Hippocampal formation (tissue), 2 donors: Measurements from ENCODE around the gene ZNF670.
"Not testable (repeated sequence)": the region's sequence is repeated elsewhere in the genome, so short reads cannot be mapped to it uniquely, and the experiment has no call there.

Experiments used
- DNase-seq, 2 donors: peaks; one replicate each; lab custom pipeline; 2025; lab: John Stamatoyannopoulos, UW

ZNF670 gene

DNA sequence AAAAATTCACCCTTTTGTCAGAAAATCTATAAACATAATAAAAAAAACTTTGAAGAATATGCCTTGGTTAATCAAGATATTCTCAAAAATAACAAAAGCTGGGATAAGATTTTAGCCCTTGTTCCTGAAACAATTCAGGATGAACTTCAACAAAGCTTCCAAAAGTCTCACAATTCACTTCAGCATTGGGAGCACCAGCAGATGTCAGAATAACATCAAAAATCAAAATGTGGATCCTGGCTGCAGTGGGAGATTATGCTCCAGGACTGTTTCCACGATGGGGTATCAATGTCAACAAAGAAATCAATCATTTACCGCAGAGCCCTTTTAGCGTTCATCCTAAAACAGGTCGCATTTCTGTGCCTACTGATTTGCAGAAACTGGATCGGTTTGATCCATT is 35.2 kb downstream of the ZNF670 start:
- peak in 1 of 2 donors; percentile 0 for DNase-seq

DNA sequence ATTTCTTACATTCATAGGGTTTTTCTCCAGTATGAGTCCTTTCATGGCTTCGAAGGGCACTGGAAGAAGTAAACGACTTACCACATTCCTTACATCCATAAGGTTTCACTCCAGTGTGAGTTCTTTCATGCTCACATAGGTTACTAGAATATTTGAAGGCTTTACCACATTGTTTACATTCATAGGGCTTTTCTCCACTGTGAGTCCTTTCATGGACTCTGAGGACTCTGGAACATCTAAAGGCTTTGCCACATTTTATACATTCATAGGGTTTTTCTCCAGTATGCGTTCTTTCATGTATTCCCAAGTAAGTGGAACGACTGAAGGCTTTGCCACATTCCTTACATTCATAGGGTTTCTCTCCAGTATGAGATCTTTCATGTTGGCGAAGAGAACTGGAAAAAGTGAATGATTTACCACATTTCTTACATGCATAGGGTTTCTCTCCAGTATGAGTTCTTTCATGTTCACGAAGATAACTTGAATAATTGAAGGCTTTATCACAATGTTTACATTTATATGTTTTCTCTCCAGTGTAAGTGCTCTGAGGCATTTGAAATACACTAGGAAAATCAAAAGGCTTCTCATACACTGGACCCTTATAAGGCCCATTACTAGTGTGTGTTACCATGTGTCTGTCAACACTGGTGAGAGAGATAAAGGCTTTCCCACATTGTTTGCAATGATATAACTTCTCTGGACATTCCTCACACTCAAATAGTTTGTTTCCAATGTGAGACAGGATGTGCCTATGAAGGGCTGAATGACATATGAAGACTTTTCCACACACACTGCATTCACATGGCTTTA is 40.9 kb downstream of the ZNF670 start:
- DNase-seq: no peak

DNA sequence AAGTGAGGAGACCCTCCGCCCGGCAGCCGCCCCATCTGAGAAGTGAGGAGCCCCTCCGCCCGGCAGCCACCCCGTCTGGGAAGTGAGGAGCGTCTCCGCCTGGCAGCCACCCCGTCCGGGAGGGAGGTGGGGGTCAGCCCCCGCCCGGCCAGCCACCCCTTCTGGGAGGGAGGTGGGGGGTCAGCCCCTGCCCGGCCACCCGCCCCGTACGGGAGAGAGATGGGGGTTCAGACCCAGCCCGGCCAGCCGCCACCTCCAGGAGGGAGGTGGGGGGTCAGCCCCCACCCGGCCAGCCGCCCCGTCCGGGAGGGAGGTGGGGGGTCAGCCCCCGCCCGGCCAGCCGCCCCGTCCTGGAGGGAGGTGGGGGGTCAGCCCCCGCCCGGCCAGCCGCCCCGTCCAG is 46.3 kb downstream of the ZNF670 start:
- DNase-seq: not testable (repeated sequence)
